Measurements from ENCODE around the gene NFATC2IP.

DNA sequence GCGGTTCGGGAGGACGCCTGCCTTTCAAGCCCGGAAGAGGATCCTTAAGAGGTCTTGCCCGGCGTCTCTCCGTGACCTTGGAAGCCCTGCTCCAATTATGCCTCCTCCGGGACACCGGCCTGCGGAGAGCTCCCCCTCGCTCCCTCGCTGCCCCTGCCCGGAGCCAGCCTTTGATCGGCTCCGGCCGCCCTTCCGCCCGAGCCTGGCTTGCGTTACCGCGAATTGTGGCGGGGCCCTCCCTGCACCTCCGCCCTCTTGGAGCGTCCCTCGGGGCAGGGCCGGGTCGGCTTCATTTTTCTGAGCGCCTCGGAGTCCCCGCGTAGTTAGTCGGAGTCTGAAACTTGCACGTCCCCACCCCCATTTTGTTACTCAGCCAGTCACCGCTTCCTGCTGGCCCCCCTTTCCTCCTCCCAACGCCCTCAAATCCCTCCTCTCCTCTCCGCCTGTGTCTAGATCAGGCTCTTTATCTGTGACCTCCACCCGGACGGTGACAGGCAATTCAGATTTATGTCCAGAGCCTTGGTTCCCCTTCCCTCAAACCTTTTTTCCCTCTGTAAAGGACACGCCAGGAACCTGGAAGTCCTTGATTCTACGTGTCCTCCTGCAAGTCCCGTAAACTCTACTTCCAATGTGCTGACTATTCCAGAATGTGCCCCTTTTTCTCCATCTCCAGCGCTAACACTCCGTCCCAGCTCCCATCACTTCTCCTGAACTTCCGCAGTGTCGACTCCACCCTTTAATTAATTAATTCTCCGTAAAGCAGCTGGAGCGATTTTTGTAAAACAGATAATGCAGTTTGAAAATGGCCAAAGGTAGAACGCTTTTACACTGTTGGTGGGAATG lies 25.1 kb upstream of the NFATC2IP start:
- no peak for TF ChIP-seq EZH2 (IDR thresholded peaks at IDR 0.05; ENCODE audit: borderline replicate concordance, control insufficient read depth, low read depth, low read length)
- no peak for TF ChIP-seq RFX5 (IDR thresholded peaks at IDR 0.05; ENCODE audit: low read depth, low read length)
- TF ChIP-seq HDAC2 (IDR thresholded peaks at IDR 0.05): no peak
- TF ChIP-seq, protein P1, sequence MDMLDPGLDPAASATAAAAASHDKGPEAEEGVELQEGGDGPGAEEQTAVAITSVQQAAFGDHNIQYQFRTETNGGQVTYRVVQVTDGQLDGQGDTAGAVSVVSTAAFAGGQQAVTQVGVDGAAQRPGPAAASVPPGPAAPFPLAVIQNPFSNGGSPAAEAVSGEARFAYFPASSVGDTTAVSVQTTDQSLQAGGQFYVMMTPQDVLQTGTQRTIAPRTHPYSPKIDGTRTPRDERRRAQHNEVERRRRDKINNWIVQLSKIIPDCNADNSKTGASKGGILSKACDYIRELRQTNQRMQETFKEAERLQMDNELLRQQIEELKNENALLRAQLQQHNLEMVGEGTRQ (IDR thresholded peaks at IDR 0.05; ENCODE audit: borderline replicate concordance, low read depth, low read length): no peak
- peak; percentile 85 for TF ChIP-seq POLR2AphosphoS5 (IDR thresholded peaks at IDR 0.05; ENCODE audit: low read length)
- TF ChIP-seq, protein P2, sequence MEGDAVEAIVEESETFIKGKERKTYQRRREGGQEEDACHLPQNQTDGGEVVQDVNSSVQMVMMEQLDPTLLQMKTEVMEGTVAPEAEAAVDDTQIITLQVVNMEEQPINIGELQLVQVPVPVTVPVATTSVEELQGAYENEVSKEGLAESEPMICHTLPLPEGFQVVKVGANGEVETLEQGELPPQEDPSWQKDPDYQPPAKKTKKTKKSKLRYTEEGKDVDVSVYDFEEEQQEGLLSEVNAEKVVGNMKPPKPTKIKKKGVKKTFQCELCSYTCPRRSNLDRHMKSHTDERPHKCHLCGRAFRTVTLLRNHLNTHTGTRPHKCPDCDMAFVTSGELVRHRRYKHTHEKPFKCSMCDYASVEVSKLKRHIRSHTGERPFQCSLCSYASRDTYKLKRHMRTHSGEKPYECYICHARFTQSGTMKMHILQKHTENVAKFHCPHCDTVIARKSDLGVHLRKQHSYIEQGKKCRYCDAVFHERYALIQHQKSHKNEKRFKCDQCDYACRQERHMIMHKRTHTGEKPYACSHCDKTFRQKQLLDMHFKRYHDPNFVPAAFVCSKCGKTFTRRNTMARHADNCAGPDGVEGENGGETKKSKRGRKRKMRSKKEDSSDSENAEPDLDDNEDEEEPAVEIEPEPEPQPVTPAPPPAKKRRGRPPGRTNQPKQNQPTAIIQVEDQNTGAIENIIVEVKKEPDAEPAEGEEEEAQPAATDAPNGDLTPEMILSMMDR (IDR thresholded peaks at IDR 0.05 in 2 of 3, conservative IDR thresholded peaks at IDR 0.05 in 1 of 3; ENCODE audit: control insufficient read depth in 2 of 3, extremely low read depth in 1 of 3, insufficient read depth in 1 of 3, low read depth in 3 of 3, low read length in 3 of 3): no peak
- TF ChIP-seq, protein P3, sequence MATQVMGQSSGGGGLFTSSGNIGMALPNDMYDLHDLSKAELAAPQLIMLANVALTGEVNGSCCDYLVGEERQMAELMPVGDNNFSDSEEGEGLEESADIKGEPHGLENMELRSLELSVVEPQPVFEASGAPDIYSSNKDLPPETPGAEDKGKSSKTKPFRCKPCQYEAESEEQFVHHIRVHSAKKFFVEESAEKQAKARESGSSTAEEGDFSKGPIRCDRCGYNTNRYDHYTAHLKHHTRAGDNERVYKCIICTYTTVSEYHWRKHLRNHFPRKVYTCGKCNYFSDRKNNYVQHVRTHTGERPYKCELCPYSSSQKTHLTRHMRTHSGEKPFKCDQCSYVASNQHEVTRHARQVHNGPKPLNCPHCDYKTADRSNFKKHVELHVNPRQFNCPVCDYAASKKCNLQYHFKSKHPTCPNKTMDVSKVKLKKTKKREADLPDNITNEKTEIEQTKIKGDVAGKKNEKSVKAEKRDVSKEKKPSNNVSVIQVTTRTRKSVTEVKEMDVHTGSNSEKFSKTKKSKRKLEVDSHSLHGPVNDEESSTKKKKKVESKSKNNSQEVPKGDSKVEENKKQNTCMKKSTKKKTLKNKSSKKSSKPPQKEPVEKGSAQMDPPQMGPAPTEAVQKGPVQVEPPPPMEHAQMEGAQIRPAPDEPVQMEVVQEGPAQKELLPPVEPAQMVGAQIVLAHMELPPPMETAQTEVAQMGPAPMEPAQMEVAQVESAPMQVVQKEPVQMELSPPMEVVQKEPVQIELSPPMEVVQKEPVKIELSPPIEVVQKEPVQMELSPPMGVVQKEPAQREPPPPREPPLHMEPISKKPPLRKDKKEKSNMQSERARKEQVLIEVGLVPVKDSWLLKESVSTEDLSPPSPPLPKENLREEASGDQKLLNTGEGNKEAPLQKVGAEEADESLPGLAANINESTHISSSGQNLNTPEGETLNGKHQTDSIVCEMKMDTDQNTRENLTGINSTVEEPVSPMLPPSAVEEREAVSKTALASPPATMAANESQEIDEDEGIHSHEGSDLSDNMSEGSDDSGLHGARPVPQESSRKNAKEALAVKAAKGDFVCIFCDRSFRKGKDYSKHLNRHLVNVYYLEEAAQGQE (IDR thresholded peaks at IDR 0.05; ENCODE audit: low read depth, low read length): no peak
- TF ChIP-seq POLR2AphosphoS2 (IDR thresholded peaks at IDR 0.05; ENCODE audit: low read depth, low read length): no peak; the same call in 1 of the 2 replicates
